H9 (cell line): ENCODE measurements around the gene SLC25A42. TPM values are rescaled to one million over a fixed set of nuclear protein-coding genes. Genes with fewer than 3 reads are reported as not detected.

Experiments used
- DNase-seq: peaks from one replicate; pipeline ENCODE4 v3.0.0-alpha.2; 2017
- H2AFZ ChIP-seq: one replicate; pipeline ENCODE4 v1.6.1; 2013; ENCODE audit warnings: mild to moderate bottlenecking, low read length, control low read depth, moderate library complexity
- H2AK5ac ChIP-seq: 2 replicates; pipeline ENCODE4 v1.6.1; 2013; ENCODE audit warnings: low read length, control low read depth, mixed read lengths; ENCODE audit not compliant: insufficient read length
- H2BK120ac ChIP-seq: one replicate; pipeline ENCODE4 v1.6.1; 2013; ENCODE audit warnings: low read depth, mild to moderate bottlenecking, low read length, control low read depth, inconsistent platforms; ENCODE audit not compliant: poor library complexity, severe bottlenecking
- H2BK12ac ChIP-seq: 2 replicates; pipeline ENCODE4 v1.6.1; 2013; ENCODE audit warnings: low read length, control low read depth, mixed read lengths, low read depth; ENCODE audit not compliant: insufficient read length
- H2BK15ac ChIP-seq: 2 replicates; pipeline ENCODE4 v1.6.1; 2013; ENCODE audit warnings: low read depth, low read length, control low read depth
- H2BK20ac ChIP-seq: one replicate; pipeline ENCODE4 v1.6.1; 2013; ENCODE audit warnings: low read depth, mild to moderate bottlenecking, low read length, control low read depth, inconsistent platforms; ENCODE audit not compliant: poor library complexity, severe bottlenecking
- H2BK5ac ChIP-seq: 2 replicates; pipeline ENCODE4 v1.6.1; 2013; ENCODE audit warnings: low read length, control low read depth, mixed read lengths; ENCODE audit not compliant: insufficient read length
- H3K14ac ChIP-seq: 2 replicates; pipeline ENCODE4 v1.6.1; 2013; ENCODE audit warnings: low read length, control low read depth; ENCODE audit not compliant: insufficient read depth
- H3K18ac ChIP-seq: 2 replicates; pipeline ENCODE4 v1.6.1; 2013; ENCODE audit warnings: low read depth, mild to moderate bottlenecking, mixed read lengths, low read length, control low read depth; ENCODE audit not compliant: insufficient read length
- H3K23ac ChIP-seq: 2 replicates; pipeline ENCODE4 v1.6.1; 2013; ENCODE audit warnings: low read length, control low read depth, mixed read lengths, low read depth; ENCODE audit not compliant: insufficient read length
- H3K23me2 ChIP-seq: 2 replicates; pipeline ENCODE4 v1.6.1; 2013; ENCODE audit warnings: low read depth, mild to moderate bottlenecking, mixed read lengths, low read length, control low read depth; ENCODE audit not compliant: insufficient read length, poor library complexity, severe bottlenecking
- H3K27ac ChIP-seq: 2 replicates; pipeline ENCODE4 v1.5.1; 2013; ENCODE audit warnings: low read length, control low read depth, mixed read lengths, low read depth; ENCODE audit not compliant: insufficient read length
- H3K27me3 ChIP-seq: 2 replicates; pipeline ENCODE4 v1.6.1; 2013; ENCODE audit warnings: low read length, control low read depth, inconsistent platforms; ENCODE audit not compliant: insufficient read depth
- H3K4ac ChIP-seq: 2 replicates; pipeline ENCODE4 v1.6.1; 2013; ENCODE audit warnings: low read depth, mild to moderate bottlenecking, control low read depth, inconsistent platforms, low read length, moderate library complexity
- H3K4me1 ChIP-seq: 2 replicates; pipeline ENCODE4 v1.6.1; 2013; ENCODE audit warnings: low read length, control low read depth, inconsistent platforms; ENCODE audit not compliant: insufficient read depth
- H3K4me2 ChIP-seq: 2 replicates; pipeline ENCODE4 v1.6.1; 2013; ENCODE audit warnings: low read length, control low read depth, mixed read lengths; ENCODE audit not compliant: insufficient read length, insufficient read depth
- H3K56ac ChIP-seq: 2 replicates; pipeline ENCODE4 v1.6.1; 2013; ENCODE audit warnings: low read depth, mild to moderate bottlenecking, mixed read lengths, low read length, control low read depth; ENCODE audit not compliant: insufficient read length
- H3K79me1 ChIP-seq: 2 replicates; pipeline ENCODE4 v1.6.1; 2013; ENCODE audit warnings: low read depth, mild to moderate bottlenecking, moderate library complexity, low read length, control low read depth, inconsistent platforms; ENCODE audit not compliant: insufficient read depth, poor library complexity, severe bottlenecking
- H3K79me2 ChIP-seq: 2 replicates; pipeline ENCODE4 v1.6.1; 2013; ENCODE audit warnings: low read length, control low read depth, inconsistent platforms; ENCODE audit not compliant: insufficient read depth
- H3K9ac ChIP-seq: 2 replicates; pipeline ENCODE4 v1.6.1; 2013; ENCODE audit warnings: low read length, control low read depth, mixed read lengths; ENCODE audit not compliant: insufficient read length; ENCODE audit errors: extremely low read depth
- H3K9me3 ChIP-seq: one replicate; pipeline ENCODE4 v1.6.1; 2013; ENCODE audit warnings: low read depth, low read length, inconsistent platforms; ENCODE audit not compliant: control insufficient read depth
- H3T11ph ChIP-seq: one replicate; pipeline ENCODE4 v1.6.1; 2013; ENCODE audit warnings: mild to moderate bottlenecking, low read length, control low read depth, inconsistent platforms
- H4K20me1 ChIP-seq: one replicate; pipeline ENCODE4 v1.6.1; 2013; ENCODE audit not compliant: control insufficient read depth, insufficient read length, insufficient read depth
- H4K5ac ChIP-seq: 2 replicates; pipeline ENCODE4 v1.6.1; 2013; ENCODE audit warnings: low read depth, mild to moderate bottlenecking, mixed read lengths, low read length, control low read depth; ENCODE audit not compliant: insufficient read length
- H4K8ac ChIP-seq: replicated peaks from 2 replicates; pipeline ENCODE4 v1.6.1; 2013; ENCODE audit warnings: low read length, control low read depth, mixed read lengths, low read depth; ENCODE audit not compliant: insufficient read length
- H4K91ac ChIP-seq: 2 replicates; pipeline ENCODE4 v1.6.1; 2013; ENCODE audit warnings: low read depth, mild to moderate bottlenecking, moderate library complexity, mixed read lengths, low read length, control low read depth; ENCODE audit not compliant: insufficient read length
- H3K27ac Mint-ChIP-seq, 3 experiments: 2 replicates in 2 of 3; 3 replicates in 1 of 3; pipeline ENCODE4 v1.8.0; 2020 to 2021; ENCODE audit warnings: mixed read lengths in 3 of 3, mild to moderate bottlenecking in 1 of 3, moderate library complexity in 1 of 3
- H3K27me3 Mint-ChIP-seq: 2 replicates; pipeline ENCODE4 v1.8.0; 2021; ENCODE audit warnings: low read depth, mild to moderate bottlenecking, moderate library complexity, mixed read lengths
- H3K36me3 Mint-ChIP-seq, 3 experiments: 2 replicates in 2 of 3; 3 replicates in 1 of 3; pipeline ENCODE4 v1.8.0; 2020 to 2021; ENCODE audit warnings: low read depth in 3 of 3, mixed read lengths in 3 of 3; ENCODE audit not compliant: insufficient read depth in 1 of 3
- H3K4me1 Mint-ChIP-seq, 2 experiments: 2 replicates each; pipeline ENCODE4 v1.8.0; 2020; ENCODE audit warnings: mixed read lengths in 2 of 2
- H3K4me3 Mint-ChIP-seq, 2 experiments: 2 replicates in 1 of 2; 3 replicates in 1 of 2; pipeline ENCODE4 v1.8.0; 2020 to 2021; ENCODE audit warnings: mild to moderate bottlenecking in 2 of 2, mixed read lengths in 2 of 2, moderate library complexity in 1 of 2
- H3K9me3 Mint-ChIP-seq, 2 experiments: 2 replicates in 1 of 2; 3 replicates in 1 of 2; pipeline ENCODE4 v1.8.0; 2020; ENCODE audit warnings: mild to moderate bottlenecking in 2 of 2, mixed read lengths in 2 of 2, moderate library complexity in 1 of 2
- CTCF ChIP-seq: fragments of 200-600 bp; sonication (generic); conservative IDR thresholded peaks from 3 replicates; pipeline ENCODE4 v1.8.0; 2021; ENCODE audit warnings: antibody characterized with exemption, mild to moderate bottlenecking
- WGBS: extraction: QIAGEN DNeasy Blood & Tissue Kit; methylation state at CpG from one replicate; pipeline ENCODE4 v1.1.7; 2013; ENCODE audit warnings: missing lambda C conversion rate, low lambda C conversion rate, mixed read lengths; ENCODE audit not compliant: insufficient read length; ENCODE audit errors: extremely low coverage; 5-methylcytosine and 5-hydroxymethylcytosine counted together
- total RNA-seq: library from RNA; stranded (reverse); gene quantifications from 2 replicates; pipeline ENCODE4 v1.2.1, GENCODE V29; 2021

The SLC25A42 gene
- total RNA-seq, 1 experiment from 2014 or later: 3.6 TPM

GRCh38 chr19:19050104-19050503 lies 13.7 kb upstream of the SLC25A42 start:
- Histone ChIP-seq H3K23me2 (no peaks in the 10 kb centered on the region), H3K27me3 (no peaks in the 10 kb centered on the region), H4K5ac (no peak overlapping the region), H2BK5ac (no peak overlapping the region), H2BK12ac (no peak overlapping the region), H3K9me3 (no peaks in the 10 kb centered on the region), H2BK15ac (no peak overlapping the region), H3K4me1 (no peaks in the 10 kb centered on the region), H3K4me2 (no peak overlapping the region), H3K79me2 (no peaks in the 10 kb centered on the region), H3K18ac (no peak overlapping the region), H3K4ac (no peak overlapping the region), H3K9ac (no peak overlapping the region), H2BK120ac (no peak overlapping the region), H3K14ac (no peak overlapping the region), H3K79me1 (no peaks in the 10 kb centered on the region), H2BK20ac (no peak overlapping the region), H2AFZ (no peak overlapping the region), H3K23ac (no peak overlapping the region), H4K8ac (no peak overlapping the region), H3K27ac (no peak overlapping the region), H3T11ph (no peak overlapping the region), H3K56ac (no peak overlapping the region), H4K20me1 (no peaks in the 10 kb centered on the region), H2AK5ac (no peak overlapping the region), H4K91ac (no peak overlapping the region)
- Mint-ChIP-seq H3K27ac (no peak overlapping the region), H3K27me3 (no peaks in the 10 kb centered on the region), H3K4me3 (no peak overlapping the region), H3K4me1 (no peaks in the 10 kb centered on the region), H3K36me3 (peaks cover 31 to 82% (median 66%) of the 10 kb centered on the region in 3 experiments; a peak in 6 of 7 replicates), H3K9me3 (no peaks in the 10 kb centered on the region)
- WGBS: no CpG with 5 or more reads among the region's 4 CpGs
- DNase-seq: no peak
- TF ChIP-seq CTCF: no peak
